GM18873 (cell line): ENCODE measurements around the gene GCN1.
A peak's percentile ranks its signal among the peaks of the same experiment; 100 is the strongest.
"Not testable (repeated sequence)": the region's sequence is repeated elsewhere in the genome, so short reads cannot be mapped to it uniquely, and the experiment has no call there.

ENCODE experiments used
- ATAC-seq: cut with Tn5 transposase; IDR thresholded peaks from one replicate; pipeline ENCODE4 v1.9.1; 2021; ENCODE audit warnings: mild to moderate bottlenecking, moderate library complexity, moderate number of reproducible peaks; ENCODE audit not compliant: unreplicated experiment, low FRiP score

GCN1 gene

DNA sequence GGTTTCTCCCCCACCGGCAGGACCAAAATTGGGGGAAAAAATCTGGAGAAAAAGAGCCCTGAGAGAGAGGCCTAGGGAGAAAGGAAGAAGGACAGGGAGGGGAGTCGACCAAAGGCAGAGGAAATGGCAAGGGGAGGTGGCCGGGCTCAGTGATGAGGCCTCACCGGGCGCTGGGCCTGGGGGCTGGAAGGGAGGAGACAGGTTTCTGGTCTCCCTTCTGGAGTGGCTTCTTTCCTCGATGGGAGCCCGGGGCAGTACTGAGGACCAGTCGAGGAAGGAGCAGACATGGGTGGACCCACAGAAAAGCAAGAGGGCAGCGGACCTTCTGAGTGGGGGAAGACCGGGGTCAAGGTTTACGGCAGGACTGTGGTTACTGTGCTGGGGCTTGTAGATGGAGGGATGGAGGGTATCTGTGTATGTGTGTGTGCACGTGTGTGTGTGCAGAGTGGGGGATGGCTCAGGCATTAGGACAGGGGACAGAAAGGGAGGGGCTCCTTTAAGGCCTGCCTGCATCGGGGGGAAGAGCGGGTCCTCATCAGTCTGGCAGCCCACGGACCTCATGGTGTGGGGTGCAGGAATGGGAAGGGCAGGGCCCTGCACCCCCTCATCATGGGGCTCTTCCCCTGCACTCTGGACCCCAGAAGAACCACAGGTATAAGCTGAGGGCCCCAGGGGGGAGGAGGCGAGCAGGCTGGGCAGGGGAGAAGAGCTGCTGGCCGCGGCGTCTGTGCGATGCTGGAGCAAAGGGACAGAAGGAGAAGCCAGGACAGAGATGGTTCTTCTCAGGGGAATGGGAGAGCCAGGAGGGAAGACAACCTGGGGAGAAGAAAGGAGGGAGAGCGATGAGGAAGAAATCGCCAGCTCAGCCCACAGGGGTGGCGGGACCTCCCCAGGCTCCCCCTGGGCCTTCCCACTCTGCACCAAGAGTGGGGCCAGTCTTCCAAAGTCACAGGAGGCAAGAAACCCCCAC lies 21.5 kb upstream of the GCN1 start:
- ATAC-seq, result no peak

GRCh38 chr12:120215357-120215735 lies 20.8 kb upstream of the GCN1 start:
- ATAC-seq, result no peak

- ATAC-seq, result no peak
Observed at GRCh38 chr12:120214626-120215356, 20.3 kb upstream of the GCN1 start.

- ATAC-seq, result no peak
Observed at GRCh38 chr12:120213758-120214157, 19.2 kb upstream of the GCN1 start.

GRCh38 chr12:120213182-120213581 lies 18.7 kb upstream of the GCN1 start:
- not testable (repeated sequence) for ATAC-seq

DNA sequence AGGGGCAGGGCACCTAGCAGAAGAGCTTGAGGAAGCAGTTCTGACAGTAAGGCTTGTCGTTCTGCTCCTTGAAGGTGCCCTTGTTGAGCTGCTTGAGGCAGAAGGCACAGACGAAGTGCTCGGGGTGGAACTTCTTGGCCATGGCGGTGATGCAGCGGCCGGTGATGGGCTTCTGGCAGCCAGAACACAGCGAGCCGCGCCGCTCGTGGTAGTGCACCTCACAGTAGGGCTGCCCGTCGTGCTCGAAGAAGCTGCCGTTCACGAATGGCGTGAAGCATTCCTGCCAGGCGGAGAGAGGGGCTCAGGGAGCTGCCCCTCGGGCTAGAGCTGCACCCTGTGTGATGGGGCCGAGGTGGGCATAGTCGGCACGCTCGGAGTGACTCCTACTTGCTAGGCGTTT lies 17.8 kb upstream of the GCN1 start:
- ATAC-seq, result no peak

- ATAC-seq, result no peak
Observed at GRCh38 chr12:120211904-120212283, 17.4 kb upstream of the GCN1 start.

- ATAC-seq, result no peak
Observed at GRCh38 chr12:120211243-120211903, 16.9 kb upstream of the GCN1 start.

GRCh38 chr12:120209851-120210250 lies 15.3 kb upstream of the GCN1 start:
- ATAC-seq, result no peak

- ATAC-seq, result no peak
Observed at GRCh38 chr12:120207227-120207626, 12.7 kb upstream of the GCN1 start.

GRCh38 chr12:120206781-120207180 lies 12.3 kb upstream of the GCN1 start:
- ATAC-seq, result not testable (repeated sequence)

- no peak for ATAC-seq
Observed at GRCh38 chr12:120206228-120206627, 11.7 kb upstream of the GCN1 start.

- ATAC-seq, result no peak
Observed at GRCh38 chr12:120204171-120204570, 9.7 kb upstream of the GCN1 start.

DNA sequence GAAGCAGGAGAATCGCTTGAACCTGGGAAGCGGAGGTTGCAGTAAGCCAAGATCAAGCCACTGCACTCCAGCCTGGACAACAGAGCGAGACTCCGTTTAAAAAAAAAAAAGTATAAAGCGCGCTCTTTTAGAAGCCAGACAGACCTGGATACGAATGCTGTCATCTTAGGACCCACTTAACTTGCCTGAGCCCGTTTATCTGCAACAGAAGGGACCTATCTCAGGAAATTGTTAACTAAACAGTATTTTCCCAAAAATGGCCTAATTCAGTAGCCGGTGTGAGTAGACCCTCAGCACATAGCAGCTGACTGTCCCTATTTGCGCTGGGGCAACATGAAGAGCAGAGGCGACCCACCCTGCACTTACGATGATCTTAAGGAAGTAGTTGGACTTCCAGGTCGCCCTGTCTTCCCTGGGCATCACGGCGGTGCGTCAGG lies 5.9 kb upstream of the GCN1 start:
- ATAC-seq, result no peak

- no peak for ATAC-seq
Observed at GRCh38 chr12:120199595-120200306, 5.2 kb upstream of the GCN1 start.

- no peak for ATAC-seq
Observed at GRCh38 chr12:120199025-120199424, 4.5 kb upstream of the GCN1 start.

DNA sequence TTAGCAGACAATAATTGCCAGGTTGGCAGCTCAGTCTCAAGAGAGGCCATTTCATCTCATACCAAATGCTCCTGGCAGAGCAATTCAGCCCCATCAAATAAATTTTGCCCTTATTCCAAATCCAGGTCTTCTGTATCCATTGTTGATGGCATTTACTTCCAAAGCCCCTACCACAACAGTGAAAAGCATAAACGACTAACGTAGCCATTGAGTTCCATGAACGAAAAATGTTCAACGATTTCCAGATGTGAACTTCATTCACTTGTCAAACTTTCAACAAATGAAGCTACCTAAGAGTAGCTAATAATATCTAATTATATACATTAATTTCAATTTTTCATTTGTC lies 3.0 kb upstream of the GCN1 start:
- no peak for ATAC-seq

GRCh38 chr12:120196817-120197541 lies 2.5 kb upstream of the GCN1 start:
- not testable (repeated sequence) for ATAC-seq

DNA sequence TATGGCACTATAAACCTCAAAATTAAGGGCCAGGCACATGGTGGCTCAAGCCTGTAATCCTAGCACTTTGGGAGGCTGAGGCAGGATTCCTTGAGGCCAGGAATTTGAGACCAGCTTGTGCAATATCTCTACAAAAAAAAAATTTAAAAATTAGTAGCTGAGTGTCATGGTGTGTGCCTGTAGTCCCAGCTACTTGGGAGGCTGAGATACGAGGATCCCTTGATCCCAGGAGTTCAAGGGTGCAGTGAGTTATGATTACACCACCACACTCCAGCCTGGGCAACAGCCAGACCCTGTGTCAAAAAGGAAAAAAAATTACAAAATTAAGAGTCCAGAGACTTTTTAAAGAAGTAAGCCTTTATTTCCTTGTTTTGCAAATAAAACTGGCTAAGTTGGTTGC lies 1.8 kb upstream of the GCN1 start:
- no peak for ATAC-seq

DNA sequence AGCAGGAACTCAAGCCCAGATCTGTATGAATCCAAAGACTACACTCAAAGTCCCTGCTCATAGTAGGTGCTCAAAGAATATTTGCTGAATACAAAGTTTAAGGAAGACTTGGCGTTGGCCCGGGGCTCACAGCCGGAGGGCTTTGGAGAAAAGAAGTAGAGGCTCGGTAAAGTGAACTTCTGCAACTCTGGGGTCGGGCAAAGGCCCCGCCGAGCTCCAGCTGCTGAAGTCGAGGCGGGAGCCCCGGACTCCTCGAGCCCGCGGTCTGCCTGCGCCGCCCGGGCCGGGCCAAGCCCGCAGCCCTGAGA lies 335 bp downstream of the GCN1 start:
- ATAC-seq, result peak; percentile 26
